ENCODE data around the gene PEX26. TPM values are rescaled to one million over a fixed set of nuclear protein-coding genes. Genes with fewer than 3 reads are reported as not detected.
"Not testable (repeated sequence)": the region's sequence is repeated elsewhere in the genome, so short reads cannot be mapped to it uniquely, and the experiment has no call there.

PEX26 gene
- total RNA-seq, 2 donors from 2014 or later: 53.4 to 70.5 TPM

GRCh38 chr22:18073467-18073866 lies 4.3 kb upstream of the PEX26 start:
- H3K27ac Mint-ChIP-seq: no peak overlapping the region
- no peaks in the 10 kb centered on the region for H3K9me3 Mint-ChIP-seq
- peaks cover 3% of the 10 kb centered on the region for H3K36me3 Mint-ChIP-seq (ENCODE audit: low read depth)
- H3K4me1 Mint-ChIP-seq: peaks cover 5% of the 10 kb centered on the region
- no peak for ATAC-seq (replicated peaks)
- H3K4me3 Mint-ChIP-seq: no peak overlapping the region
- no peaks in the 10 kb centered on the region for H3K27me3 Mint-ChIP-seq

GRCh38 chr22:18073927-18074326 lies 3.9 kb upstream of the PEX26 start:
- H3K4me1 Mint-ChIP-seq; H3K9me3 Mint-ChIP-seq; H3K27me3 Mint-ChIP-seq; H3K36me3 Mint-ChIP-seq (ENCODE audit: low read depth); ATAC-seq (replicated peaks); H3K27ac Mint-ChIP-seq; H3K4me3 Mint-ChIP-seq: not testable (repeated sequence)

GRCh38 chr22:18075101-18075719 lies 2.6 kb upstream of the PEX26 start:
- no peak overlapping the region for H3K4me3 Mint-ChIP-seq
- no peak overlapping the region for H3K27ac Mint-ChIP-seq
- peaks cover 15% of the 10 kb centered on the region for H3K4me1 Mint-ChIP-seq
- H3K27me3 Mint-ChIP-seq: no peaks in the 10 kb centered on the region
- peaks cover 20% of the 10 kb centered on the region for H3K36me3 Mint-ChIP-seq (ENCODE audit: low read depth)
- H3K9me3 Mint-ChIP-seq: no peaks in the 10 kb centered on the region
- no peak for ATAC-seq (replicated peaks)

- H3K9me3 Mint-ChIP-seq: no peaks in the 10 kb centered on the region
- no peak overlapping the region for H3K27ac Mint-ChIP-seq
- peaks cover 15% of the 10 kb centered on the region for H3K4me1 Mint-ChIP-seq
- ATAC-seq (replicated peaks): no peak
- H3K27me3 Mint-ChIP-seq: no peaks in the 10 kb centered on the region
- H3K4me3 Mint-ChIP-seq: peak overlapping the region; percentile 93
- peaks cover 27% of the 10 kb centered on the region for H3K36me3 Mint-ChIP-seq (ENCODE audit: low read depth)
These were observed 1.9 kb upstream of the PEX26 start for GRCh38 chr22:18075720-18076497.

GRCh38 chr22:18077087-18077638 lies 627 bp upstream of the PEX26 start:
- Mint-ChIP-seq H3K27me3 (no peaks in the 10 kb centered on the region), H3K36me3 (ENCODE audit: low read depth) (peaks cover 39% of the 10 kb centered on the region), H3K4me1 (peaks cover 25% of the 10 kb centered on the region), H3K9me3 (no peaks in the 10 kb centered on the region), H3K27ac (peak overlapping the region; percentile 99), H3K4me3 (peak overlapping the region; percentile 93)
- peak; percentile 67 for ATAC-seq (replicated peaks)

- peaks cover 53% of the 10 kb centered on the region for H3K36me3 Mint-ChIP-seq (ENCODE audit: low read depth)
- peak overlapping the region; percentile 93 for H3K4me3 Mint-ChIP-seq
- H3K9me3 Mint-ChIP-seq: no peaks in the 10 kb centered on the region
- peak; percentile 50 for ATAC-seq (replicated peaks)
- H3K4me1 Mint-ChIP-seq: peaks cover 36% of the 10 kb centered on the region
- H3K27ac Mint-ChIP-seq: peak overlapping the region; percentile 95
- H3K27me3 Mint-ChIP-seq: no peaks in the 10 kb centered on the region
These were observed 695 bp downstream of the PEX26 start for GRCh38 chr22:18078329-18079041.

- Mint-ChIP-seq H3K9me3 (no peaks in the 10 kb centered on the region), H3K27ac (peak overlapping the region; percentile 95), H3K4me1 (peaks cover 36% of the 10 kb centered on the region), H3K27me3 (no peaks in the 10 kb centered on the region), H3K36me3 (ENCODE audit: low read depth) (peaks cover 66% of the 10 kb centered on the region), H3K4me3 (peak overlapping the region; percentile 93)
- ATAC-seq (replicated peaks): no peak
These were observed 2.0 kb downstream of the PEX26 start for GRCh38 chr22:18079706-18080233.

- Mint-ChIP-seq H3K27me3 (no peaks in the 10 kb centered on the region), H3K27ac (peak overlapping the region; percentile 68), H3K4me3 (peak overlapping the region; percentile 93), H3K4me1 (peaks cover 36% of the 10 kb centered on the region), H3K9me3 (no peaks in the 10 kb centered on the region), H3K36me3 (ENCODE audit: low read depth) (peaks cover 82% of the 10 kb centered on the region)
- no peak for ATAC-seq (replicated peaks)
These were observed 3.6 kb downstream of the PEX26 start for GRCh38 chr22:18081416-18081815.

- peaks cover 93% of the 10 kb centered on the region for H3K36me3 Mint-ChIP-seq (ENCODE audit: low read depth)
These were observed 4.7 kb downstream of the PEX26 start for GRCh38 chr22:18082467-18082866.

GRCh38 chr22:18083406-18083805 lies 5.6 kb downstream of the PEX26 start:
- no peaks in the 10 kb centered on the region for H3K9me3 Mint-ChIP-seq
- peak overlapping the region; percentile 93 for H3K4me3 Mint-ChIP-seq
- peak overlapping the region; percentile 58 for H3K27ac Mint-ChIP-seq
- no peak for ATAC-seq (replicated peaks)
- H3K27me3 Mint-ChIP-seq: no peaks in the 10 kb centered on the region
- peaks cover 100% of the 10 kb centered on the region for H3K36me3 Mint-ChIP-seq (ENCODE audit: low read depth)
- H3K4me1 Mint-ChIP-seq: peaks cover 37% of the 10 kb centered on the region

More at GRCh38 chr22:18082467-18082866, 4.7 kb downstream of the PEX26 start:
- Mint-ChIP-seq H3K27me3 (no peaks in the 10 kb centered on the region), H3K9me3 (no peaks in the 10 kb centered on the region), H3K4me1 (peaks cover 31% of the 10 kb centered on the region), H3K27ac (no peak overlapping the region), H3K4me3 (peak overlapping the region; percentile 93)
- ATAC-seq (replicated peaks): no peak

- Mint-ChIP-seq H3K27me3 (no peaks in the 10 kb centered on the region), H3K27ac (no peak overlapping the region), H3K4me3 (no peak overlapping the region), H3K36me3 (ENCODE audit: low read depth) (peaks cover 100% of the 10 kb centered on the region), H3K9me3 (no peaks in the 10 kb centered on the region), H3K4me1 (peaks cover 38% of the 10 kb centered on the region)
- no peak for ATAC-seq (replicated peaks)
These were observed 7.4 kb downstream of the PEX26 start for GRCh38 chr22:18085188-18085587.

GRCh38 chr22:18087350-18087855 lies 9.6 kb downstream of the PEX26 start:
- Mint-ChIP-seq H3K36me3 (ENCODE audit: low read depth) (peaks cover 100% of the 10 kb centered on the region), H3K27me3 (no peaks in the 10 kb centered on the region), H3K4me3 (no peak overlapping the region), H3K27ac (no peak overlapping the region), H3K9me3 (no peaks in the 10 kb centered on the region), H3K4me1 (peaks cover 42% of the 10 kb centered on the region)
- ATAC-seq (replicated peaks): no peak

- H3K4me1 Mint-ChIP-seq: peaks cover 33% of the 10 kb centered on the region
- ATAC-seq (replicated peaks): peak; percentile 74
- no peaks in the 10 kb centered on the region for H3K9me3 Mint-ChIP-seq
- peak overlapping the region; percentile 80 for H3K27ac Mint-ChIP-seq
- H3K27me3 Mint-ChIP-seq: no peaks in the 10 kb centered on the region
- H3K36me3 Mint-ChIP-seq (ENCODE audit: low read depth): peaks cover 95% of the 10 kb centered on the region
- peak overlapping the region; percentile 75 for H3K4me3 Mint-ChIP-seq
These were observed 11.2 kb downstream of the PEX26 start for GRCh38 chr22:18088825-18089568.
